Progenitor cell of endocrine pancreas (in vitro differentiated cells): ENCODE data around the gene PARVB. TPM values are rescaled to one million over a fixed set of nuclear protein-coding genes. Genes with fewer than 3 reads are reported as not detected.

ENCODE experiments used
- DNase-seq: peaks from one replicate; pipeline ENCODE4 v3.0.0; 2021; ENCODE audit warnings: low spot score; ENCODE audit not compliant: unreplicated experiment
- H3K27ac Mint-ChIP-seq: 2 replicates; pipeline ENCODE4 v1.8.0; 2021; ENCODE audit warnings: mild to moderate bottlenecking, moderate library complexity, mixed read lengths
- H3K27me3 Mint-ChIP-seq: 2 replicates; pipeline ENCODE4 v1.8.0; 2021; ENCODE audit warnings: mixed read lengths
- H3K36me3 Mint-ChIP-seq: 2 replicates; pipeline ENCODE4 v1.8.0; 2022; ENCODE audit warnings: mixed read lengths; ENCODE audit not compliant: insufficient read depth
- H3K4me1 Mint-ChIP-seq: 2 replicates; pipeline ENCODE4 v1.8.0; 2021; ENCODE audit warnings: low read depth, mixed read lengths
- H3K4me3 Mint-ChIP-seq: 2 replicates; pipeline ENCODE4 v1.8.0; 2021; ENCODE audit warnings: low read depth, mild to moderate bottlenecking, moderate library complexity, mixed read lengths
- H3K9me3 Mint-ChIP-seq: 2 replicates; pipeline ENCODE4 v1.8.0; 2021; ENCODE audit warnings: low read depth, mixed read lengths
- total RNA-seq: library from RNA; stranded (reverse); gene quantifications from 2 replicates; pipeline ENCODE4 v1.2.1, GENCODE V29; 2021
- TF ChIP-seq, protein P1 (sequence below): fragments of 200-600 bp; sonication (generic); IDR thresholded peaks from one replicate; pipeline ENCODE4 v1.5.0; 2021; ENCODE audit warnings: antibody characterized with exemption, mild to moderate bottlenecking; ENCODE audit not compliant: unreplicated experiment

PARVB gene
- total RNA-seq, 1 donor from 2014 or later: 11.8 TPM

- no peak overlapping the region for H3K4me3 Mint-ChIP-seq
- H3K27me3 Mint-ChIP-seq: peaks cover 24% of the 10 kb centered on the region
Observed at GRCh38 chr22:44184006-44184405, 159.9 kb downstream of the PARVB start.

DNA sequence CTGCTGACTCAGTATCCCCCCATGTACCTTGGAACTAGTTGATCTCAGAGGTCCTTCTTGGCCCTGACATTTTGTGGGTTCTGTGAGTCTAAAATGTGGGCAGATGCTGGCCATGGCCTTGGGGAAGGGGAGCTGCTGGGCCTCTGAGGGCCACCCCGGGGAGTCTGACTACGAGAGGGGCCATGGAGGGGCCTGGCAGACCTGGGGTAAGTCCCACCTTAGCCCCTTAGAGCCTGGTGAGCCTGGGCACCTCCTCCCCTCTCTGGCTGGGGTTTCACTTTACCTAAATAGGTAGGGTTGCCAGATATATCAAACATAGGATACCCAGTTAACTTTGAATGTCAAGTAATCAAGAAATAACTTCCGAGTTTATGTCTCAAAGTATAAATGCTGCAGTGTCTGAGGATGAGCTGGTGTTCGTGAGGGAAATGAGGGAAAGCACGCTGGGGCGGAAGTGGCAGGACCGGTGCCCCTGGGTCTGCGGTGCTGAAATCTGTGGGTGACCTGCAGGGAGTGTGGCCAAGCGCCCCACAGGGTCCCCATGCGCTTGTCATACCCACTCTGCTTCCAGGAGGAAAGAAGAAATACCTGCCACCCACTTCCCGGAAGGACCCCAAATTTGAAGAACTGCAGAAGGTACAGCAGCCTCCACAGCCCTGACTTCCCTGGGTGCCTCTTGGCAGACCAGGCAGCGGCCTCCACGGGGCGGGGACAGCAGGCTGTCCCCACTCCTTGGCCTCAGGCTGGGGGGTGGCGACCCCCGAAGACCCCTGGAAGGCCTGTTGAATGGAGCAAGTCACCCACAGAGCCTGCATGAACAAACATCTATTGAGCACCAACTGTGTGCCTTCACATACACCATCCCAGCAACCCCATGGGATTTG is 161.4 kb downstream of the PARVB start:
- TF ChIP-seq, protein P1, sequence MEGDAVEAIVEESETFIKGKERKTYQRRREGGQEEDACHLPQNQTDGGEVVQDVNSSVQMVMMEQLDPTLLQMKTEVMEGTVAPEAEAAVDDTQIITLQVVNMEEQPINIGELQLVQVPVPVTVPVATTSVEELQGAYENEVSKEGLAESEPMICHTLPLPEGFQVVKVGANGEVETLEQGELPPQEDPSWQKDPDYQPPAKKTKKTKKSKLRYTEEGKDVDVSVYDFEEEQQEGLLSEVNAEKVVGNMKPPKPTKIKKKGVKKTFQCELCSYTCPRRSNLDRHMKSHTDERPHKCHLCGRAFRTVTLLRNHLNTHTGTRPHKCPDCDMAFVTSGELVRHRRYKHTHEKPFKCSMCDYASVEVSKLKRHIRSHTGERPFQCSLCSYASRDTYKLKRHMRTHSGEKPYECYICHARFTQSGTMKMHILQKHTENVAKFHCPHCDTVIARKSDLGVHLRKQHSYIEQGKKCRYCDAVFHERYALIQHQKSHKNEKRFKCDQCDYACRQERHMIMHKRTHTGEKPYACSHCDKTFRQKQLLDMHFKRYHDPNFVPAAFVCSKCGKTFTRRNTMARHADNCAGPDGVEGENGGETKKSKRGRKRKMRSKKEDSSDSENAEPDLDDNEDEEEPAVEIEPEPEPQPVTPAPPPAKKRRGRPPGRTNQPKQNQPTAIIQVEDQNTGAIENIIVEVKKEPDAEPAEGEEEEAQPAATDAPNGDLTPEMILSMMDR: no peak
- no peaks in the 10 kb centered on the region for H3K9me3 Mint-ChIP-seq
- no peak for DNase-seq
- no peak overlapping the region for H3K27ac Mint-ChIP-seq
- no peaks in the 10 kb centered on the region for H3K36me3 Mint-ChIP-seq
- H3K4me1 Mint-ChIP-seq: no peaks in the 10 kb centered on the region
- H3K4me3 Mint-ChIP-seq: no peak overlapping the region
- peaks cover 12% of the 10 kb centered on the region for H3K27me3 Mint-ChIP-seq

More at GRCh38 chr22:44184006-44184405, 159.9 kb downstream of the PARVB start:
- TF ChIP-seq, protein P1: no peak
- Mint-ChIP-seq H3K4me1 (no peaks in the 10 kb centered on the region), H3K36me3 (no peaks in the 10 kb centered on the region), H3K9me3 (no peaks in the 10 kb centered on the region), H3K27ac (no peak overlapping the region)
- no peak for DNase-seq

DNA sequence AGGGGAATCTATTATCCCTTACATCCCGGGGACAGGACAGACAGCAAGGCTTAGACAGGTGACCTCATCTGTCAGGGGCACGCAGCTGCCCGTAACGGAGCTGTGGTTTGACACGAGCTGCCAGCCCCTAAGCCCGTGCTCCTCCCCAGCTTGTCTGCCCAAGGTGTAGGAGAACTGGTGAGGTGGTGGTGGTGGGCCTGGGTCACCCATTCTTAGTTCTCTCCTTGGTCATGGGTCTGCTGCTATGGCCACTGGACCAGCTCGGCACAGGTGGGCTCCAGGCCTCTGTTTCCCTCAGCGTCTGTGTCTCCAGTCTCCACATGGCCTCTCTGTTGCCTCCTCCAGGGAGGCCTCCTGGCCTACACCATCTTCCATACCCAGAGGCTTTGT is 162.0 kb downstream of the PARVB start:
- DNase-seq: no peak
- no peaks in the 10 kb centered on the region for H3K9me3 Mint-ChIP-seq
- no peaks in the 10 kb centered on the region for H3K4me1 Mint-ChIP-seq
- TF ChIP-seq, protein P1: no peak
- H3K36me3 Mint-ChIP-seq: no peaks in the 10 kb centered on the region
- no peak overlapping the region for H3K4me3 Mint-ChIP-seq
- no peak overlapping the region for H3K27ac Mint-ChIP-seq
- peaks cover 6% of the 10 kb centered on the region for H3K27me3 Mint-ChIP-seq

DNA sequence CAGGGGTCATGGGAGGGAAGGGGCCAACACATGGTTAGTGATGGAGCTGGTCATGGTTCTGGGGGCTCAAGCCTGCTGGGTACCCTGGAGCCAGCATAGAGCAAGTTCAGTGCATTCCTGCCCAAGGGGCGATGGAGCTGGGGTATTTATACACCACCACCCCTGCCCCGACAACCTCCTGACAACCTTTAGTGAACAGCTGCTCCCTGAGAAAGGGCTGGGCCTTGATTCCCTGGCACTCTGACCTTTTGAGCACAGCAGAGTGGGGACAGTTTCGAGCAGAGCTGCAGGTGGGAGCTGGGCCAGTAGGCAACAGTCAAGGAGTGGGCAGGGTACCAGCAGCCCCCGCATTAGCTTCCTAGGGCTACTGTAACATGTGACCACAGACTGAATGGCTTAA is 162.6 kb downstream of the PARVB start:
- DNase-seq: no peak
- peaks cover 6% of the 10 kb centered on the region for H3K27me3 Mint-ChIP-seq
- H3K9me3 Mint-ChIP-seq: no peaks in the 10 kb centered on the region
- H3K36me3 Mint-ChIP-seq: no peaks in the 10 kb centered on the region
- TF ChIP-seq, protein P1: no peak
- H3K4me1 Mint-ChIP-seq: no peaks in the 10 kb centered on the region
- no peak overlapping the region for H3K27ac Mint-ChIP-seq
- no peak overlapping the region for H3K4me3 Mint-ChIP-seq

GRCh38 chr22:44187652-44188230 is 163.6 kb downstream of the PARVB start:
- Mint-ChIP-seq H3K9me3 (no peaks in the 10 kb centered on the region), H3K4me3 (no peak overlapping the region), H3K36me3 (no peaks in the 10 kb centered on the region), H3K27me3 (peaks cover 6% of the 10 kb centered on the region), H3K4me1 (no peaks in the 10 kb centered on the region), H3K27ac (no peak overlapping the region)
- TF ChIP-seq, protein P1: no peak
- DNase-seq: no peak
